Hepatic stellate cell (primary cell): ENCODE measurements around the gene HDAC10.
A peak's percentile ranks its signal among the peaks of the same experiment; 100 is the strongest.

Experiments
- DNase-seq: peaks from one replicate; pipeline ENCODE4 v3.0.0; 2011; ENCODE audit warnings: low spot score

Gene HDAC10

GRCh38 chr22:50256258-50256862 lies 5.3 kb upstream of the HDAC10 start:
- DNase-seq = no peak

GRCh38 chr22:50255607-50256006 lies 4.5 kb upstream of the HDAC10 start:
- DNase-seq = no peak

- no peak for DNase-seq
Observed at GRCh38 chr22:50255099-50255498, 4.0 kb upstream of the HDAC10 start.

GRCh38 chr22:50253941-50254340 lies 2.9 kb upstream of the HDAC10 start:
- no peak for DNase-seq

- DNase-seq = no peak
Observed at GRCh38 chr22:50253046-50253915, 2.2 kb upstream of the HDAC10 start.

- DNase-seq = peak; percentile 89
Observed at GRCh38 chr22:50252082-50253045, 1.3 kb upstream of the HDAC10 start.

- DNase-seq = no peak
Observed at GRCh38 chr22:50251477-50252081, 514 bp upstream of the HDAC10 start.

- no peak for DNase-seq
Observed at GRCh38 chr22:50250249-50250554, 863 bp downstream of the HDAC10 start.

GRCh38 chr22:50249341-50250248 lies 1.5 kb downstream of the HDAC10 start:
- DNase-seq = no peak

GRCh38 chr22:50248196-50249081 lies 2.6 kb downstream of the HDAC10 start:
- no peak for DNase-seq

- no peak for DNase-seq
Observed at GRCh38 chr22:50247748-50248147, 3.3 kb downstream of the HDAC10 start.

- DNase-seq = no peak
Observed at GRCh38 chr22:50246242-50247175, 4.6 kb downstream of the HDAC10 start.

- DNase-seq = no peak
Observed at GRCh38 chr22:50245214-50246072, 5.6 kb downstream of the HDAC10 start.

- DNase-seq = peak; percentile 96
Observed at GRCh38 chr22:50244420-50245213, 6.4 kb downstream of the HDAC10 start, which contains the start of gene TUBGCP6. TSS of gene TUBGCP6 (minus strand) at chr22:50245023. CDS start at chr22:50244459, 564 bp downstream.

- DNase-seq = no peak
Observed at GRCh38 chr22:50243685-50244419, 7.2 kb downstream of the HDAC10 start.

GRCh38 chr22:50242406-50242949 lies 8.6 kb downstream of the HDAC10 start:
- DNase-seq = no peak
